ENCODE measurements around the gene TTBK1.

The TTBK1 gene

DNA sequence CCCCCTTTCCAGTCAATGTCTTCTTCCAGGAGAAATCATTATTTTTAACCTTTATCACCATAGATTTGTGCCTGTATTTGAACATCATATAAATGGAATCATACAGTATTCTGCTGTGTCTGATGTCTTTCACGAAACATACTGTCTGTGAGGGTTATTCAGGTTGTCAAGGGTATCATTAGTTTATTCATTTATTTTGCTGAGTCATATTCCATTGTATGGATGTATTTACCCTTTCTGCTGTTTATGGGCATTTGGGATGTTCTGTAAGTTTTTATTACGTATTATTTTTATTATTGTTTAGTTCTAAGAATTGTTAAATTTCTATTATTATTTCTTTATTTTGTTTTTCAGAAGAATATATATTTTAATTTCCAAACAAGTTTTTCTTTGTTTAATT is 36.0 kb upstream of the TTBK1 start:
- Histone ChIP-seq H3K27me3 (no peaks in the 10 kb centered on the region), H3K4me1 (ENCODE audit: control insufficient read depth in 1 of 2, insufficient read depth in 1 of 2, low read depth in 1 of 2, low read length in 1 of 2) (no peaks in the 10 kb centered on the region), H3K9me3 (no peaks in the 10 kb centered on the region), H3K4me3 (ENCODE audit: low read depth in 1 of 2, low read length in 1 of 2) (no peak overlapping the region), H3K36me3 (peaks cover 46% of the 10 kb centered on the region), H3K27ac (no peak overlapping the region)
- no peak for TF ChIP-seq CTCF (IDR thresholded peaks at IDR 0.05)

GRCh38 chr6:43211955-43212354 is 31.3 kb upstream of the TTBK1 start:
- H3K4me3 ChIP-seq (ENCODE audit: low read depth in 1 of 2, low read length in 1 of 2): no peak overlapping the region
- no peak overlapping the region for H3K27ac ChIP-seq
- H3K36me3 ChIP-seq: peaks cover 47% of the 10 kb centered on the region
- H3K4me1 ChIP-seq (ENCODE audit: control insufficient read depth in 1 of 2, insufficient read depth in 1 of 2, low read depth in 1 of 2, low read length in 1 of 2): no peaks in the 10 kb centered on the region
- no peaks in the 10 kb centered on the region for H3K27me3 ChIP-seq
- H3K9me3 ChIP-seq: no peaks in the 10 kb centered on the region
- no peak for TF ChIP-seq CTCF (IDR thresholded peaks at IDR 0.05)

DNA sequence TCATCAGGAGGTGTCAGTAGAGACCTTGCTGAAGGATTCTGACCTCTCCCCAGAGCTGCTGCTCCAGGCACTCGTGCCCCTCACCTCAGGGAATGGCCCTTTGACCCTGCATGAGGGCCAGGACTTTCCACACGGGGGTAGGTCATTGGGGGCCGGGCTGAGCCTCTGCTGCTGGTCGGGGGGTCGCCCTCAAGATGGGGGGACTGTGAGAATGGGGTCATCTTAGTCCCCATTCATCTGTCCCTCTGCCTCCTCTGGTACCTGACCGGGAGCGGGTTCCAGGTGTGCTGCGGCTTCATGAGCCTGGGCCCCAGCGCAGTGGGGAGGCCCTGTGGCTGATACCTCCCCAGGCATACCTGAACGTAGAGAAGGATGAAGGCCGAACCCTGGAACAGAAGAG is 29.9 kb upstream of the TTBK1 start:
- Histone ChIP-seq H3K4me1 (ENCODE audit: control insufficient read depth in 1 of 2, insufficient read depth in 1 of 2, low read depth in 1 of 2, low read length in 1 of 2) (no peaks in the 10 kb centered on the region), H3K36me3 (peaks cover 58% of the 10 kb centered on the region), H3K4me3 (ENCODE audit: low read depth in 1 of 2, low read length in 1 of 2) (no peak overlapping the region), H3K27me3 (no peaks in the 10 kb centered on the region), H3K9me3 (no peaks in the 10 kb centered on the region), H3K27ac (no peak overlapping the region)
- TF ChIP-seq CTCF (IDR thresholded peaks at IDR 0.05): no peak

- Histone ChIP-seq H3K27ac (no peak overlapping the region), H3K4me1 (ENCODE audit: control insufficient read depth in 1 of 2, insufficient read depth in 1 of 2, low read depth in 1 of 2, low read length in 1 of 2) (no peaks in the 10 kb centered on the region), H3K4me3 (ENCODE audit: low read depth in 1 of 2, low read length in 1 of 2) (no peak overlapping the region), H3K36me3 (peaks cover 70% of the 10 kb centered on the region), H3K9me3 (no peaks in the 10 kb centered on the region), H3K27me3 (no peaks in the 10 kb centered on the region)
- TF ChIP-seq CTCF (IDR thresholded peaks at IDR 0.05): no peak
Measured at GRCh38 chr6:43215066-43215465, 28.2 kb upstream of the TTBK1 start.

DNA sequence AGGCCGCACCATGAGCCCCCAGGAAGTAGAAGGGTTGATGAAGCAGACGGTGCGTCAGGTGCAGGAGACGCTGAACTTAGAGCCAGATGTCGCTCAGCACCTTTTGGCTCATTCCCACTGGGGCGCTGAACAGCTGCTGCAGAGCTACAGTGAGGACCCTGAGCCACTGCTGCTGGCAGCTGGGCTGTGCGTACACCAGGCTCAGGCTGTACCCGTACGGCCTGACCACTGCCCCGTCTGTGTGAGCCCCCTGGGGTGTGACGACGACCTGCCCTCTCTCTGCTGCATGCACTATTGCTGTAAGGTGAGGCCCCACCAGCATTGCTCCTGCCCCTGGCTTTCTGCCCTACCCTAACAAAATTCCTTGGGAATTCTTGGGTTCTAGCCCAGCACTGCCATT is 27.1 kb upstream of the TTBK1 start:
- Histone ChIP-seq H3K27me3 (no peaks in the 10 kb centered on the region), H3K27ac (no peak overlapping the region), H3K36me3 (peaks cover 81% of the 10 kb centered on the region), H3K9me3 (no peaks in the 10 kb centered on the region), H3K4me3 (ENCODE audit: low read depth in 1 of 2, low read length in 1 of 2) (no peak overlapping the region), H3K4me1 (ENCODE audit: control insufficient read depth in 1 of 2, insufficient read depth in 1 of 2, low read depth in 1 of 2, low read length in 1 of 2) (no peaks in the 10 kb centered on the region)
- TF ChIP-seq CTCF (IDR thresholded peaks at IDR 0.05): no peak

- TF ChIP-seq CTCF (IDR thresholded peaks at IDR 0.05): no peak
- Histone ChIP-seq H3K36me3 (peaks cover 93% of the 10 kb centered on the region), H3K27me3 (no peaks in the 10 kb centered on the region), H3K27ac (no peak overlapping the region), H3K4me3 (ENCODE audit: low read depth in 1 of 2, low read length in 1 of 2) (no peak overlapping the region), H3K4me1 (ENCODE audit: control insufficient read depth in 1 of 2, insufficient read depth in 1 of 2, low read depth in 1 of 2, low read length in 1 of 2) (no peaks in the 10 kb centered on the region), H3K9me3 (no peaks in the 10 kb centered on the region)
Measured at GRCh38 chr6:43217351-43217750, 25.9 kb upstream of the TTBK1 start.

All from neutrophil (primary cell).